Activated CD8-positive, alpha-beta memory T cell treated with anti-CD3 and anti-CD28 coated beads, Interleukin-2, amount 50 U/mL, for 1 hour (primary cell): ENCODE measurements around the gene KPNA2.
"Not testable (repeated sequence)": the region's sequence is repeated elsewhere in the genome, so short reads cannot be mapped to it uniquely, and the experiment has no call there.

Experiments used
- DNase-seq: peaks from one replicate; pipeline ENCODE4 v3.0.0-alpha.2; 2020; ENCODE audit errors: extremely low read depth

The KPNA2 gene

GRCh38 chr17:68019675-68020408 lies 15.7 kb upstream of the KPNA2 start:
- peak; percentile 74 for DNase-seq

- DNase-seq, result no peak
These were observed 15.2 kb upstream of the KPNA2 start for GRCh38 chr17:68020409-68020756.

- DNase-seq, result not testable (repeated sequence)
These were observed 14.7 kb upstream of the KPNA2 start for GRCh38 chr17:68020791-68021190.

GRCh38 chr17:68021963-68022362 lies 13.6 kb upstream of the KPNA2 start:
- DNase-seq, result no peak

GRCh38 chr17:68022547-68022946 lies 13.0 kb upstream of the KPNA2 start:
- DNase-seq, result not testable (repeated sequence)

- no peak for DNase-seq
These were observed 5.9 kb upstream of the KPNA2 start for GRCh38 chr17:68029512-68030215.

GRCh38 chr17:68033636-68034451 lies 1.7 kb upstream of the KPNA2 start:
- no peak for DNase-seq

GRCh38 chr17:68034452-68034776 lies 1.1 kb upstream of the KPNA2 start:
- no peak for DNase-seq

GRCh38 chr17:68035131-68035522 lies 408 bp upstream of the KPNA2 start:
- DNase-seq, result peak; percentile 73

GRCh38 chr17:68036304-68037147 lies 991 bp downstream of the KPNA2 start:
- DNase-seq, result no peak

- no peak for DNase-seq
These were observed 11.8 kb downstream of the KPNA2 start for GRCh38 chr17:68047153-68047846.

GRCh38 chr17:68047890-68048542 lies 12.5 kb downstream of the KPNA2 start:
- not testable (repeated sequence) for DNase-seq

GRCh38 chr17:68048996-68049395 lies 13.5 kb downstream of the KPNA2 start:
- DNase-seq, result no peak

GRCh38 chr17:68049812-68050437 lies 14.4 kb downstream of the KPNA2 start:
- not testable (repeated sequence) for DNase-seq

- DNase-seq, result not testable (repeated sequence)
These were observed 16.1 kb downstream of the KPNA2 start for GRCh38 chr17:68051321-68052312.

- no peak for DNase-seq
These were observed 17.3 kb downstream of the KPNA2 start for GRCh38 chr17:68052810-68053209.

GRCh38 chr17:68053231-68054013 lies 17.9 kb downstream of the KPNA2 start:
- DNase-seq, result no peak

- DNase-seq, result no peak
These were observed 18.9 kb downstream of the KPNA2 start for GRCh38 chr17:68054296-68054900.
